GM19455 (cell line): ENCODE measurements around the gene DNAH2.

Experiments
- ATAC-seq: cut with Tn5 transposase; IDR thresholded peaks from one replicate; pipeline ENCODE4 v1.9.1; 2021; ENCODE audit not compliant: unreplicated experiment

The DNAH2 gene

GRCh38 chr17:7701681-7702080 is 15.9 kb upstream of the DNAH2 start:
- no peak for ATAC-seq

GRCh38 chr17:7702776-7703175 is 14.8 kb upstream of the DNAH2 start:
- no peak for ATAC-seq

DNA sequence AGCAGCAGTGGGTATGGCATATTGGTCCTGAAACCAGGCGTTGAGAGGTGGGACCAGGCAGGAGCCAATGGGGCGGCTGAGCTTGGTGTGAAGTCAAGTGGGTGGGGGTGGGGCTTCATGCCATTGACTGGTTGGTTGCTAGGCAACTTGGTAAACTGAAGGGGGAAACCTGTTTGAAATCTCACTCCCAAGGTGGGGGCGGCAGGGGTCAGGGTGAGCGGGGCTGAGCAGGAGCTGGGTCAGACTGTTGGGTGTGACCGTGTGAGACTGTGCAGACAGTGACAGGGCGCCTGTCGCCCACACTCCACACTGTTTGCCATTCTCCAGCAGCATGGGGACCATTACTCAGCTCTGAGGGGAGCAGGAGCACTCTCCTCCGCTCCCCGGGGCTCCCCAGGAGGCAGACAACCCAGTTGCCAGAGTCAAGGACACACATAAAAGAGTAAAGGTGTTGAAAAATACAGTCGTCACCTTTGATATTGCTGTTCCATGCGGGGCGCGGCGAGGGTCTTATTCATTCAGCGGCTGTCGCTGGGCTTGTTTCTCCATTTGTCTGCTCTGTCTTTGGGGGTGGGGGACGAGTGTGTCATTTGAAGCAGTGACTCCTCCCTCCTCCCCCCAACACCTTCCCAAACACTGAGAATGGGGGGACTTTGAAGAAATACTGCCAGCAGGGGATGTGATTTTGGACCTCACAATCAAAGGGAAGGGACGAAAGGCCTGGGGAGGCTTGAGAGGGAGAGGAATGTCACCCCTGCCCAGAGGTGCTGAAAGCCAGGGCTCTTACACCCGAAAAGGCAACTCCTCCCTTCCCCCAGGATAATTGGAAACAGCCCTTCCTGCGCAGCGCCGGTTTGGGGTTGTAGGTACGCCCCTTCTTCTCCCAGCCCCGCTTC is 13.7 kb upstream of the DNAH2 start:
- no peak for ATAC-seq

DNA sequence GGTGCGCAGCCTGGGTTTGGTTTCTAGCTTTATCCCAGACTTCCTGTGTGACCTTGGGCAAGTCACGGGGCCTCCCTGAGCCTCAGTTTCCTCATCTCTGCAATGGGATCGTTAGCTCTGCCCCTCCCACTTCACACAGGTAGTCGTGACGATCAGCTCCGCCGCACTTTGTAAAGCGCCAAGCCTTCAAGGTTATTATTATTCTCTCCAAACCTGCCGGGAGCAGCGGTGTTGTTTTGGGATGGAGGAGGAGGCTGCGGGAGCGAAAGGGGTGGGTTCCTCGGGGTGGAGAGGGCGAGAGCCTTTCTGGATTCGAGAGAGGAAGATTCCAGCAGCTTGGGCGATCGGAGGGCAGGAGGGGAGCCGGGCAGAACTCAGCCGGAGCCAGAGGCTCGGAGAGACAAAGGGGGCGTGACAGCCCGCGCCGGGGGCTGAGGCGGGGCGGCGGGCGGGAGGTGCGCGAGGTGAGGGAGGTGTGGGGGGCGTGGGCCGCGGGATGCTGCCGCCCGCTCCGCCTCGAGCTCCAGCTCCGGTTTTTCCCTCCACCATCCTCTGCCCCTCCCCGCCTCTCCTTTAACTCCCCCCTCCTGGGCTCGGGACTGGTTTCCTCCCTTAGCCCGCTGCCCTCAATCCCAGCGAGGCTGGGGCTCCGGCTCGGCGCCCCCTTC is 12.8 kb upstream of the DNAH2 start, which contains the start of gene EFNB3:
Gene EFNB3 (plus strand): TSS at position 602 of the 668 bp plus-strand sequence. CDS start 397 bp downstream, outside the sequence.
- no peak for ATAC-seq

- ATAC-seq, result no peak
Measured at GRCh38 chr17:7705269-7706255, 12.0 kb upstream of the DNAH2 start.

- no peak for ATAC-seq
Measured at GRCh38 chr17:7706631-7707354, 10.8 kb upstream of the DNAH2 start.

DNA sequence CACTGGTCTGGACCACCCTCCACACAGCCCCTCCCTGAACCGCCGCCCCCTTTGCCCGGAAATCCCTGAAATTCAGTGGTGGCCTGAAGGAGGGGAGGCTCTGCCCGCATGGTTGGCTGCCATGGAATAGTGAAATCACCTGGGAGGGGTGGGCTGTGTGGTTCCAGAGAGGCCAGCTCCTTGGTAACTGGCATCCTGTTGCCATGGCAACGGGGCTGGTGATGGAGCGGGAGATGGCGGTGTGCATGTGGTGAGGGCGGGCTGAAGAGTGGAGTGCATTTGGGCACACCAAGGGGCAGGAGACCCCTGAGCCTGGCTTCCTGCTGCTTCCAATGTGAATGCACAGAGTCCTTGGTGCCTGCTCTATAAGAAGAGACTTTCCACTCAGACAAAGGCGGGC is 10.1 kb upstream of the DNAH2 start:
- ATAC-seq, result no peak

- ATAC-seq, result no peak
Measured at GRCh38 chr17:7707858-7708750, 9.4 kb upstream of the DNAH2 start.

DNA sequence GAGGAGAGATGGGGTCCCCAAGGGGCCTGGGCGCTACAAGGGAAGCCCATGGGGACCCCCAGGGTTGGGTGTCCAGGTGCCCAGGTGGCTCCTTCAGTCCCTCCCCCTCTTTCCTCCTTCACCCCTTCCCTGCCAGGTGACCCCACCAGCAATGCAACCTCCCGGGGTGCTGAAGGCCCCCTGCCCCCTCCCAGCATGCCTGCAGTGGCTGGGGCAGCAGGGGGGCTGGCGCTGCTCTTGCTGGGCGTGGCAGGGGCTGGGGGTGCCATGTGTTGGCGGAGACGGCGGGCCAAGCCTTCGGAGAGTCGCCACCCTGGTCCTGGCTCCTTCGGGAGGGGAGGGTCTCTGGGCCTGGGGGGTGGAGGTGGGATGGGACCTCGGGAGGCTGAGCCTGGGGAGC is 8.5 kb upstream of the DNAH2 start:
- no peak for ATAC-seq

GRCh38 chr17:7710301-7710700 is 7.2 kb upstream of the DNAH2 start:
- no peak for ATAC-seq

GRCh38 chr17:7711051-7711755 is 6.3 kb upstream of the DNAH2 start:
- no peak for ATAC-seq

GRCh38 chr17:7712111-7712771 is 5.3 kb upstream of the DNAH2 start:
- ATAC-seq, result no peak

- no peak for ATAC-seq
Measured at GRCh38 chr17:7713782-7714181, 3.8 kb upstream of the DNAH2 start.

GRCh38 chr17:7714721-7715594 is 2.6 kb upstream of the DNAH2 start:
- ATAC-seq, result no peak

GRCh38 chr17:7715936-7716886 is 1.3 kb upstream of the DNAH2 start:
- no peak for ATAC-seq

GRCh38 chr17:7717756-7718350 is 309 bp downstream of the DNAH2 start:
- ATAC-seq, result no peak
